Measurements from ENCODE around the gene PIGX. TPM values are rescaled to one million over a fixed set of nuclear protein-coding genes. Genes with fewer than 3 reads are reported as not detected.

PIGX gene
- total and polyA plus RNA-seq, 2 of the 4 experiments (the other 2 are of a cell fraction), result 9.4 to 14.5 TPM

DNA sequence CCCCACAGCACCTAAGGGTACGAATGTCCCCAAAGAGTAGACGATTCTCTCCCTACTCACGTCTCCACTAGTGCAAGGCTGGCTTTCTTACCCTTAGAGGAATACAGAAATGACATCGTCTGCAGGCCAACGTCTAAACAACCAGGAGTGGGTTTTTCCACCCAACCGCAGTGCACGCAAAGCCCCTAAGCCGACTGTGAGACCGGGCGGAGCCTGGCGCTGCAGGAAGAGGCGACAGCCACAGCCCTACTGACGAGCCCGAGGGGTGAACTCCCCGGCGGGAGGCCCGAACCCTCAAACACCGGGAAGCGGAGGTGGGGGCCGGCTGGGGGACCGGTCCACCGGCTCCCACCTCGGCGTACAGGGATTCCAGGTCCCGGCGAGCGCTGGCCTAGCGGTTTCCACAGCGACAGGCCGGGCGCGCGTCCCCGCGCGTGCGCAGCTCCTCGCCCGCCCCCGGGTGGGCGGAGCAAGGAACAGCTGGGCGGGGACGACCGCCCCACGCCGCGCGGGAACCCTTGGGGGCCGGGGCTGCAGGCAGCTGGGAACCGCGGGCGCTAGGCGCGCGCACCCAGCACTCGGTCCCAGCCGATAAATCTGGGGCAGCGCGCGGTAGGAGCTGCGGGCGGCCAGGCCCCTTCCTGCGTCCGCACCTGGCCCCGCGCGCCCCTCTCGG, at the start of gene PIGX, which contains the start of gene CEP19 (continued):
- TF ChIP-seq FOS (IDR thresholded peaks at IDR 0.05; ENCODE audit: low read depth, low read length), result no peak
- TF ChIP-seq, protein P1, sequence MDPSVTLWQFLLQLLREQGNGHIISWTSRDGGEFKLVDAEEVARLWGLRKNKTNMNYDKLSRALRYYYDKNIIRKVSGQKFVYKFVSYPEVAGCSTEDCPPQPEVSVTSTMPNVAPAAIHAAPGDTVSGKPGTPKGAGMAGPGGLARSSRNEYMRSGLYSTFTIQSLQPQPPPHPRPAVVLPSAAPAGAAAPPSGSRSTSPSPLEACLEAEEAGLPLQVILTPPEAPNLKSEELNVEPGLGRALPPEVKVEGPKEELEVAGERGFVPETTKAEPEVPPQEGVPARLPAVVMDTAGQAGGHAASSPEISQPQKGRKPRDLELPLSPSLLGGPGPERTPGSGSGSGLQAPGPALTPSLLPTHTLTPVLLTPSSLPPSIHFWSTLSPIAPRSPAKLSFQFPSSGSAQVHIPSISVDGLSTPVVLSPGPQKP (IDR thresholded peaks at IDR 0.05; ENCODE audit: borderline replicate concordance, low read depth, low read length), result no peak
